ENCODE results near the gene OCIAD2. TPM values are rescaled to one million over a fixed set of nuclear protein-coding genes. Genes with fewer than 3 reads are reported as not detected.

Gene OCIAD2, protein sequence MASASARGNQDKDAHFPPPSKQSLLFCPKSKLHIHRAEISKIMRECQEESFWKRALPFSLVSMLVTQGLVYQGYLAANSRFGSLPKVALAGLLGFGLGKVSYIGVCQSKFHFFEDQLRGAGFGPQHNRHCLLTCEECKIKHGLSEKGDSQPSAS
- total RNA-seq: 279 and 426 TPM in 2 replicates

DNA sequence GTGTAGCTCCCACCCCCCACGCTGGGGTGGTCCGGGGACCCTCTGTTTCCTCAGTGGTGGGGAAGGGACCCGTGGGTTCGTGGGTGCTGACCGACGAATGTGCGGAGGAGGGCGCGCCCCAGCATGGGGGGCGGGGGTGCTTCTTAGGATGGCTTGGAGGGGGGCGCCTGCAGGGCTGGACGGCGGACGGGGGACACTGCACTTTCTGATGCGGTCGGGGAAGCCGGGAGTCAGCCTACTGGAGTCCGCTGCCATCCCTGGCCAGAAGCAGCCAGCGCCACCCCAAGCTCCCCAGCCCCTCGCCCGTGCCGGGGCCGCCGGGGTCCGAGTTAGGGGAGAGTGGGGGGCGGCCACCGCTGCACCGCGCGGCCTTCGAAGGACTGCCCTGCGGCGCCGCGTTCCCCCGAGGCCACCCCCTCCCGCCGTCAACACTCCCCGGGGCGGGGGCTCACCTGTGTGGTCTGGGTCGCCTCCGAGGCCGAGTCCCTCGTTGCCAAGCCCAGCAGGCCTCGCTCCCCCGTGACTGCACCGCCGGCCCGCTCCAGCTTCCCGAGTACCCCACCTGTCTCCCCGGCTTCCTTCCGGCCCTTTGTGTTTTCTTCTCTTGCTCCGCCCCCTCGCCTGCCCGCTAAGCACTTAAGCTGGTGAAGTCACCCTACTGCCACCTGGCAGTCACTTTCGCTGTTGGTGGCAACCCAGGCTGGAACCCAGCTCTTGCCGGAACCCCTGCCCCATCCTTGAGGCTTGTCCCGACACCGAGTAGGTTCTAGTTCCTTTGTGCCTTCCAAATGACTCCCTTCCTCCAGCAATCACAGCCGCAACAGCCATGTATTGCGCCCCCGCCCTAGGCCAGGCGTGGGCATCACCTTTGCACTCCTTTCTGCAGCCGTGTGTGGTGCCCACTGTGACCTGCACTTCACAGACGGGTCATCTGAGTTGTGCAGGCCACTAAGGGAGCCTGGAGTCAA is at the start of gene OCIAD2:
OCIAD2 (minus strand) TSS at position 569 of the 968 bp plus-strand sequence. CDS start 2,225 bp downstream, outside the sequence.

Other genes starting within 250 kb of the OCIAD2 start
- gene FRYL, start 126.5 kb downstream of the OCIAD2 start, total RNA-seq: 98.5 and 138 TPM in 2 replicates
- 64.3 and 73.8 TPM in 2 replicates for gene OCIAD1, start 75.7 kb downstream of the OCIAD2 start, total RNA-seq
- not detected in 2 replicates for gene CWH43, start 79.5 kb upstream of the OCIAD2 start, total RNA-seq

All from endothelial cell of coronary artery (primary cell).